HT1080 (cell line): ENCODE results near the gene ITSN1. TPM values are rescaled to one million over a fixed set of nuclear protein-coding genes. Genes with fewer than 3 reads are reported as not detected.
"Not testable (repeated sequence)": the region's sequence is repeated elsewhere in the genome, so short reads cannot be mapped to it uniquely, and the experiment has no call there.

Source experiments
- DNase-seq: peaks from one replicate; pipeline ENCODE4 v3.0.0-alpha.2; 2015; ENCODE audit warnings: low read depth
- total RNA-seq: library from RNA; depleted of rRNA; stranded (reverse); fragments of >200 nt; shearing (Covaris generic); gene quantifications from 2 replicates; pipeline ENCODE4 v1.2.3, GENCODE V29; 2014

The ITSN1 gene
- total RNA-seq, 1 experiment from 2014 or later, result 29.2 TPM

DNA sequence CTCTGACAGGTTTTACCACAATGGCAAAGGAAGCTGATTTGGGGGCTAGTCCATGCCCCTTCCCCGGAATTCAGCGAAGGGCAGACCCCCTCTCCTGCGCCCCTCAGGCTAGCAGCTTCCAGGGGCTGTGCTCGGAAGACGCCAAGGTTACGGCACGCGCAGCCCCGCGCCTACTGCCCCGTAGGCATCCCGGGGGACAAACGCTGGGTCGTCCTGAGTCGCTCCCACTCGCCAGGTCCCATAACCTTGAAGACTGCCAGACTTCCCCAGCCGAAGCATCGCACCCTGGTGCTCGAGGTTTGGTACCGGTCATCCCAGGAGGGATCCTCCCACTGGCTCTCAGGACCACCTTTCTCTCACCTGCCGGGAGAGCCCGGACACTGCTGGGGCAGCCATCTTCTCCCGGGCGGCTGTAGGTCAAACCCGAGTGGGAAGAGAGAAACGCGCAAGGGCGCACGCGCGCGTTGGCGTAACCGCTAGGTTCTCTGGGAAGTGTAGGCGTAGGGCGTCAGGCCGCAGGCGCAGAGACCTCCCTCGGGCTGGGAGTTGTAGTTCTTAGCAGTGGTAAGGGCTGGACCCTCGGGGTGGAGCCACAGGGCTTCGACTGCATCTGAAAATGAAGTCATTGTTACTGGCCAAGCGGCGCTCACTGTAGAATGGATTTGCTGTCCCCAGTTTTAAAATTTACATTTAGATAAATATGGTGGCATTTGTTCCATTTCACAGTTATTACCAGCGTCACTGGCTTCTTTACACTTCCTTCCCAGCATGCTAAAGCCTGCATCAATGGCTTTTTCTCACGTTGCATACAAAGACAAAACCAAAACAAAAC is 273.3 kb downstream of the ITSN1 start, which contains the start of gene ATP5PO:
ATP5PO (minus strand) TSS at position 437 of the 832 bp plus-strand sequence; CDS start at position 396, 41 bp downstream.
- DNase-seq, result peak; percentile 96

GRCh38 chr21:33916200-33916567 is 273.9 kb downstream of the ITSN1 start:
- DNase-seq, result no peak

DNA sequence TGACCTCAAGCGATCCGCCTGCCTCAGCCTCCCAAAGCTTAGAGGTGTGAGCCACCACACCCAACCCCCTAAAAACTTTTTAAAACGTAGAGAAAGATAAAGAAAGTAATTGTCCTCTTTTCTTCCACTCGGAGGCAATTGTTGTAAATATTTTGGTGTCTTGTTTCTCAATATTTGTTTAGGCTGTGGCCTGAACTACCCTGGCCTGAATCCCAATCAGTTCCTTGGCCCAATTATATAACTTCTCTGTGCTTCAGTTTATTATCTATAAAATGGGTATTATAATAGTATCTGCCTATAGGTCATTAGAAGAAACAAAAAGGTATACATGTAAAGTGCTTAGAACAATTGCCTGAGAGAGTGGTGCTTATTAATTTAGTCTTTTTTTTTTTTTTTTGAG is 275.1 kb downstream of the ITSN1 start:
- no peak for DNase-seq

GRCh38 chr21:33924079-33924765 is 281.9 kb downstream of the ITSN1 start:
- peak; percentile 62 for DNase-seq

DNA sequence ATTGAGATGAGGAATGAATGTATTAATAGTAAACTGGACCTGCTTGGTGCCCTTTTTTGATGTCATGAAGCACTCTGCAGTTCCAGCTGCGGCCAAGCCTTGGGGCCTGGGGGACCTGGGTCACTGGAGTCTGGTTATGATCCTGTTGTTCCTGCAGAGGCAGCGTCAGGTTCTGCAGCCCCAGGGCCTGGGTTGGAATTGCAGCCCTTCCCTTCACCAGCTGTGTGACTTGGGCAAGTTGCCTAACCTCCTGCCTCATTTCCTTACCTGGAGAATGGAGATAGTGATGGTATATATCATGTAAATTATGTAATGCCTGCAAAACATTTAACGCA is 282.4 kb downstream of the ITSN1 start:
- peak; percentile 21 for DNase-seq

GRCh38 chr21:33926248-33926647 is 283.9 kb downstream of the ITSN1 start:
- DNase-seq, result not testable (repeated sequence)

DNA sequence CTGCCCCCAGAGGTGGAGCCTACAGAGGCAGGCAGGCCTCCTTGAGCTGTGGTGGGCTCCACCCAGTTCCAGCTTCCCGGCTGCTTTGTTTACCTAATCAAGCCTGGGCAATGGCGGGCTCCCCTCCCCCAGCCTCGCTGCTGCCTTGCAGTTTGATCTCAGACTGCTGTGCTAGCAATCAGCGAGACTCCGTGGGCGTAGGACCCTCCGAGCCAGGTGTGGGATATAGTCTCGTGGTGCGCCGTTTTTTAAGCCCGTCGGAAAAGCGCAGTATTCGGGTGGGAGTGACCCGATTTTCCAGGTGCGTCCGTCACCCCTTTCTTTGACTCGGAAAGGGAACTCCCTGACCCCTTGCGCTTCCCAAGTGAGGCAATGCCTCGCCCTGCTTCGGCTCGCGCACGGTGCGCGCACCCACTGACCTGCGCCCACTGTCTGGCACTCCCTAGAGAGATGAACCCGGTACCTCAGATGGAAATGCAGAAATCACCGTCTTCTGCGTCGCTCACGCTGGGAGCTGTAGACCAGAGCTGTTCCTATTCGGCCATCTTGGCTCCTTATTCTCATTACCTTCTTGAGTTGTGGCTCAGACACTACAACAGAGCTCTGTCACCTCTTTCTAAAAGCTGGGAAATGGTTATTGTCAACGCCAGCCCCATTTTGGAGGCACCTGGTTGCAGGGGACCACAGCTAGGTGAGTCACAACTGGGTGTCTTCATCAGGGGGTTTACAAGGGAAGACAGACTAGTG is 288.9 kb downstream of the ITSN1 start:
- DNase-seq, result not testable (repeated sequence)

DNA sequence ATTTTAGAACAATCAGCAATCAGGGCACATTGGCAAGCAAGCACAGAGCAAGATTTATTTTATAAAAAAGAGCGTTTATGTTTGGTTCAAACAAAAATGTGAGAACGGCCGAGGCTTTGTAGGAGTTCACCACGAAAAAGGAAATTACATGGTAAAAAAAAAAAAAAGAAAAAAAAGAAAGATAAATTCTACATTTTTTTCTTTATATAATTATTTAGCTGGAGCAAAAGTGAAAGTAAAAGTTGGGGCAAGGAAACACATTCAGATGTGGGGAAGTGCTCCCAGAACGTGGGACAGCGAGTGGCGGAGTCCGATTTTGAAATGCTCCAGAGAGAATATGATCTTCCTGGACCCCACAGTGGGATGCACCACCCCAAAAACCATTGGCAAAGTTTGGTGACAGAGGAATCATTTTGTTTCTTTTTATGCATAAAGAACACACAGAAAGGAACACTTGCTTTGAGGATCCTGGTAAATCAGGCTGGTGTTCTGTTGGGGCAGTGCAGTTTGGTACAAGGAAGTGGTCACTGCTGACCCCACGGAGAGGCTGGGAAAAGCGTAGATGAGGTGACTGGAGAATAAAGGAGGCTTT is 289.6 kb downstream of the ITSN1 start:
- DNase-seq, result no peak

DNA sequence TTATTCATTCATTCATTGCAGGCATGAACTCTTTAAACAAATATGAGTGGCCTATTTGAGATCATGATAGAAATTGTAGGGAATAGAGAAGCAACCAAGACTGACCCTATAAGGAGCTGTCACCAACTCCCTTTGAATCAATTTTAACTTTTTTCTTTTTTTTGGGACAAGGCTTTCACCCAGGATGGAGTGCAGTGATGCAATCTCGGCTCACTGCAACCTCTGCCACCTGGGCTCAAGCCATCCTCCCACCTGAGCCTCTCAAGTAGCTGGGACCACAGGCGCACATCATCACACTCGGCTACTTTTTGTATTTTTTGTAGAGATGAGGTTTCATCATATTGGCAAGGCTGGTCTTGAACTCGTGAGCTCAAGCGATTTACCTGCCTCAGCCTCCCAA is 290.4 kb downstream of the ITSN1 start:
- DNase-seq, result no peak

DNA sequence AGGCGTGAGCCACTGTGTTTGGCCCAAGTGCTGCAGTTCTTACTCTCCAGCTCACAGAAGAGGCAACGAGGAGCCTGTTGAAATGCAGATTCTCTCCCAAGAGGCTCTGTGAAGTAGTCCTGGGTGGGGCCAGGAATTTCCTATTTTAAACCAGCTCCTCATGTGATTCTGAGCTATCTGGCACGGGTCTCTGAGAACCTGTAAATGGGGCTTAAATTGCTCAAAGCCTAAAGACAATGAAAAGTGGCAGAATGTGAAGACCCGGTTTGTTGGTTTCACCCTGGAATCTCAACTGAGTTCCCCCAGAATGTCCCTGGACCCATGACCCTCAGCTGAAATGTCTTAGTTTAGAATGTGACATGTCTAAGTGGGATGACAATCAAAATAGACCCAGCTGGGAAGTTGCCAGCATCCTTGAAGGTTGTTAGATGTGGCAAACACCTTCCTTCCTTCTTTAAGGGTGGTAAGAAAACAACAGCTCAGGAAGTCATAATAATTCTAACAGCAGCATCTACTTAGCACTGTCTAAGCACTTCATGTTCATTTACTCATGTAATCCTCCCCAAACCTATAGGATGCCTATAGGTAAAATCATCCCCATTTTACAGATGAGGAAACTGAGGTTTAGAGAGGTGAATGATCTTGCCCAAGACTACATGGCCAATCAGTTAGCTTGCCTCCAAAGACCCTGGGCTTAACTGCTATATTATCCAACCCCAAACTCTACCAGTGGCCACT is 294.2 kb downstream of the ITSN1 start:
- no peak for DNase-seq

GRCh38 chr21:33937146-33937545 is 294.8 kb downstream of the ITSN1 start:
- DNase-seq, result no peak

DNA sequence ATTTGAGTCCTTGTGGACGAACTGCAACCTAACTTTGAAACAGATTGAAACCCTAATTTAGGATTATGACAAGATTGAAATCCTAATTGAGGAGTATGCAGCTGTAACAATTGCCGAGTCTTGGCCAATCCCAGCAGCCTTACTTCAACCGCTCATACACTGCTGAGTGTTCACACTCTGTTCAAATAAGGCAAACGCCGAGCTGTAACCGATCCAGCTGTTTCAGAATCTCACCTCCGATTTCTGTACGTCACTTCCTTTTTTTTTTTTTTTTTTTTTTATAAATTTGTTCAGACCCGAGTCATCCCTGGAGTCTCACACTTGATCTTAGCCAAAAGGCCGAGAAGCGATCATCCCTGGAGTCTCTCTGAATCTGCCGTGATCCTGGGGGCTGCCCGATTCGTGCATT is 295.6 kb downstream of the ITSN1 start:
- DNase-seq, result no peak

GRCh38 chr21:33938381-33938780 is 296.1 kb downstream of the ITSN1 start:
- DNase-seq, result no peak

DNA sequence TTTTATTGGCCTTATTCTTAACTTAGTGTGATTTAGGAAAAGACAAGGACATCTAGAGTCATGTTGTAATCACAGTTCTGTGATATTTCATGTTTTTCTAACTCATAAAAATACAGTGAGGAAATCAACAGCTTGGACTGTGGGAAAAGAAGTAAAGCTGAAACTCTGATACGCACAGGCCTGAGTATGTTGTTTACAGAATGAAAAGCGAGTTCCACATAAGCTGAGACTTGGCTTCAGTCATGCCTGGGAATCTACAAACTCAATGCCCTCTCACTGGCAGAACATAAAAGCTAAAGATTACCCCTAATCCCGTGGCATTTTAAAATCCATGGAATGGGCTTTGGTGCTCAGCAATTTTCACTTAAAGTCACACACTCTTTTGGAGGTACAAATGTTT is 296.9 kb downstream of the ITSN1 start:
- DNase-seq, result no peak

GRCh38 chr21:33940164-33940880 is 298.0 kb downstream of the ITSN1 start:
- peak; percentile 87 for DNase-seq

GRCh38 chr21:33940881-33941245 is 298.6 kb downstream of the ITSN1 start:
- DNase-seq, result peak; percentile 16

- no peak for DNase-seq
These were observed 300.1 kb downstream of the ITSN1 start for GRCh38 chr21:33942426-33942825.

GRCh38 chr21:33943293-33943692 is 301.0 kb downstream of the ITSN1 start:
- no peak for DNase-seq

DNA sequence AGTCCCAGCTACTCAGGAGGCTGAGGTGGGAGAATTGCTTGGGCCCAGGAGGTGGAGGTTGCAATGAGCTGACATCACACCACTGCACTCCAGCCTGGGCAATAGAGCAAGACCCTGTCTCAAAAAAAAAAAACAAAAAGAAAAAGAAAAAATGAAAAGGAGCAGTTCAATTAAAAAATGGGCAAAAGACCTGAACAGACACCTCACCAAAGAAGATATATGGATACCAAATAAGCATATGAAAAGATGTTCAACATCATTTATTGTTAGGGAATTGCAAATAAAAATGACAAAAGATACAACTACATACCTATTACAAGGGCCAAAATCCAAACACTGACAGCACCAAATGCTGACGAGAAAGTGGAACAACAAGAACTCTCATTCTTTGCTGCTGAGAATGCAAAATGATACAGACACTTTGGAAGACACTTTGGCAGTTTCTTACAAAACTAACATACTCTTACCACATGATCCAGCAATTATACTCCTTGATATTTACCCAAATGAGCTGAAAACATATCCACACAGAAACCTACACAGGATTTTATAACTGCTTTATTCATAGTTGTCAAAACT is 302.0 kb downstream of the ITSN1 start:
- DNase-seq, result no peak

DNA sequence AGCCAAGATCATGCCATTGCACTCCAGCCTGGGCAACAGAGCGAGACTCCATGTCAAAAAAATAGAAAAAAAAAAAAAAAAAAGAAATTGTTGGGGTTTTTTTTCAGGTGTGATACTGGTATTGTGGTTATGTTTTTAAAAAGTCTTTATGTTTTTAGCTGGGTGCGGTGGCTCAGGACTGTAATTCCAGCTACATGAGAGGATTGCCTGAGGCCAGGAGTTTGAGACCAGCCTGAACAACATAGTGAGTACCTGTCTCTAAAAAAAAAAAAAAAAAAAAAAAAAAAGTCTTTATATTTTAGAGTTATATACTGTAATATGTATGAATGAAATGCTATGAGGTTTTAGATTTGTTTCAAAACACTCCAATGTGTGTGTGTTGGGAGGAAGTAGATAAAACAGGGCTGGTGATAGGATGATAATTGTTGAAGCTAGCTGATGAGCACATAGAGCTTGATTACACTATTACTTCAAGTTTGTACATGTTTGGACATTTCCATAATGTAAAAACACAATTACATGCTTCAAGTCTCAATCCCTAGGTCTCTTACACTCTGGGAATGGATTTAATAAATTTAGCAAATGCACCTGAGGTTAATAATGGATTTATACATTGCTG is 303.5 kb downstream of the ITSN1 start:
- no peak for DNase-seq
